Breast epithelium (tissue), 3 donors: ENCODE data around the gene TMPRSS6.

Experiments
- CTCF ChIP-seq, 3 donors: fragments of 450-650 bp; IDR thresholded peaks; one replicate each; pipeline ENCODE4 v1.5.1; 2016 to 2017; ENCODE audit warnings: antibody characterized with exemption in 3 of 3, mild to moderate bottlenecking in 3 of 3, moderate library complexity in 3 of 3
- POLR2AphosphoS5 ChIP-seq, 3 donors: sonication (generic); formaldehyde crosslinking; IDR thresholded peaks; one replicate each; pipeline ENCODE4 v1.6.1; 2017; ENCODE audit warnings: antibody characterized with exemption in 3 of 3

DNA sequence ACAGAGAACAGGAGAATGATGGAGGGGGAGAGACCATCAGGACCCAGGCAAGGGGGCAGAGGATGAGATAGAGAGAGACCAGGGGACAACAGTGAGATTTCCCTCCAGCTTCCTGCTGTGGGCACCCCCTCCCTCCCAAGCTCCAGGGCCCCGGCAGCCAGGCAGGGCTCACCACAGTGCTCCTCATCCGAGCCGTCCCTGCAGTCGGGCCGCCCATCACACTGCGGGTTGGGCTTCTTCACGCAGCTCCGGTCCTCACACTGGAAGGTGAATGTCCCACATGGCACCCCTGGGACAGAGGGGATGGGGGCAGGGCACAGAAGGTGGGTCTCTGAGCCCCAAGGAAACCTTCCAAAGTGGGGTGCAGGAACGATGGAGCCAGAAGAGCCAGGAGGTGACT lies 38.8 kb downstream of the TMPRSS6 start:
- no peak for TF ChIP-seq CTCF (IDR thresholded peaks at IDR 0.05)
- TF ChIP-seq POLR2AphosphoS5 (IDR thresholded peaks at IDR 0.05), result no peak
